HG03196 (cell line): ENCODE measurements around the gene SRGAP1.
"Not testable (repeated sequence)": the region's sequence is repeated elsewhere in the genome, so short reads cannot be mapped to it uniquely, and the experiment has no call there.

Source experiments
- ATAC-seq: cut with Tn5 transposase; IDR thresholded peaks from one replicate; pipeline ENCODE4 v1.9.1; 2021; ENCODE audit not compliant: unreplicated experiment

The SRGAP1 gene

DNA sequence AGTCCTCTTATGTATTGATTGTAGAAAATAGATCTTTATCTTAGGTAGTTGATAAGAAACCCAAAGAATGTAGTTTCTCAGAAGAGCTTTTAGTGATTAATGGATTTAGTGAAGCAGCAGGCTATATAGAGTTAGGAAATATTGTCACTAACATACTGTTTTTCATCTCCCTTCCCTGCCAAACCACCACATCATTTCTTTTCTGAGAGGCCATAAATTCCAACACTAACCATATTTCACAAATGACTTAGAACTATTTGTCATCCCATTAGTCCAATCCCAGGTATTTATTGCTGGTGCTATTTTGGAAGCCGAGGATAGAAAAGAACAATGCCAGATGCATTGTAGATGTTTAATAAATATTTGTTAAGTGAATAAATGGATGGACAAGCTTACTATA, 191.9 kb downstream of the SRGAP1 start:
- no peak for ATAC-seq

GRCh38 chr12:64039281-64039871, 194.9 kb downstream of the SRGAP1 start:
- ATAC-seq = no peak

DNA sequence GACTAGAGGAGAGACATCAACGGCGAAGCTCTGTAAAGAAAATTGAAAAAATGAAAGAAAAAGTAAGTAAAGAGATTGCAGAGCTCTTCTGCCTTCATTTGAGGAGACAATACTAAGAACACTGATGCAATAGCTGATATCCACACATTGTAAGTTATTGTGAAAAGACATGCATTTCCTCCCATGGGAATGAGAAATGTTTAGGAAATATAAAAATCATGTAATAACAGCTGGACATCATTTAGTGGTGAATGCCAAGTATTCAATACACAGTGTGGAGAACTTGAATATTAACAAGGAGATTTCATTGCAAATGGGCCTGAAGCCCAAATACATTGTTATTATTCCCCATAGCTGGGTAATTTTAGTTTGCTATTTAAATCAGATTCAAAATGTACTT, 198.4 kb downstream of the SRGAP1 start:
- no peak for ATAC-seq

- no peak for ATAC-seq
Observed at GRCh38 chr12:64044191-64044590, 199.7 kb downstream of the SRGAP1 start.

DNA sequence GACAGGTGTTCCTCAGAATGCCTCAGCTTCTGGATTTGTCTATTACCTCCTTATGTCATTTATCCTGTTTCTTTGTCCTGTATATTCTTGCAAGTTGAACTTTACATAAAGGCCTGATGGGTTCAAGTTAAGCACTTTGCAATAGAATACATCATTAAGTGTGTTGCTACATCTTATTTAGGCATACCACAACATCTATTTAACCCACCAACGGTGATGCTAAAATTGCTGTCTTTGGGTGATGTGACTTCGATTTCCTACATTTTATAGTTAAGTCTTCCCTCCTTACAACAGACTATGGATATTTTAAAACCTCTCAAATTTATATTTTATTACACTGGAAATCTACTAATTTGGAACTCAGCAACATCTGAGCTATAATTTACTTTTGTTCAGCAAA, 206.6 kb downstream of the SRGAP1 start:
- no peak for ATAC-seq

GRCh38 chr12:64053117-64053516, 208.6 kb downstream of the SRGAP1 start:
- no peak for ATAC-seq

- ATAC-seq = no peak
Observed at GRCh38 chr12:64054079-64054520, 209.6 kb downstream of the SRGAP1 start.

GRCh38 chr12:64056741-64057140, 212.2 kb downstream of the SRGAP1 start:
- ATAC-seq = no peak

DNA sequence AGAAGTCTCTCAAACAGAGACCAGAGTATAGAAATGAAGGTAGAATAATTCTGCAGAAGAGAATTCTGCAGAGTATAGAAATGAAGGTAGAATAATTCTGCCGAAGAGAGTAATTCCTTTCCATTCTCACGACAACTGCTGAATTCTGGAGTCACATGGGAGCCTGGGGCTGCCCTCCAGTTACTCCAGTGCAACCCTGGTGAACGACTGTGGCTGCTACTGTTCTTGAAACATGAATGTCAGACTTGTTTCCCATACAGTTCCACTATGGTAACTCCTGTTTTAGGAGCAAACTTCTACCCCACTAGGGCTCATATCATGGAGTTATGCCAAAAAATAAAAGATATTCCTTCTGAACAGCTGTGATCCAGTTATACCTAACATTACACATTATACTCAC, 213.2 kb downstream of the SRGAP1 start:
- ATAC-seq = no peak

GRCh38 chr12:64058541-64059265, 214.2 kb downstream of the SRGAP1 start:
- ATAC-seq = no peak

DNA sequence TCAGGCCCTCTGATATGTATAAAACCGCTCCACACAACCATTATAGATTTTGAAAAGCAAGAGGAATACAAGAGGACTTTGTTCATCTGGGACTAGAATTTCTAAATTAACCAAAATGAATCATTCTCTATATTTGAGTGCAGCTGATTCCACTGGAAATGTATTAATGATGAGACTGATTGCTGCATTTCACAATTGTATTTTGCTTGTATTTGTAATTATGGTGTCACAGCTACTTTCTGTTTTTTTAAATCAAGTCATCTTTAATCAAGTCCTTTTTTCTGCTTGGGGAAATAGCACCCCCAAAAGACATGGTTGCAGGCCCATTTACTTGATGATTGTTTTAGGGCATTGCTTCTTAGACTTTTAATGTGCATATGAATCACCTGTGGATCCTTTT, 215.2 kb downstream of the SRGAP1 start:
- no peak for ATAC-seq

DNA sequence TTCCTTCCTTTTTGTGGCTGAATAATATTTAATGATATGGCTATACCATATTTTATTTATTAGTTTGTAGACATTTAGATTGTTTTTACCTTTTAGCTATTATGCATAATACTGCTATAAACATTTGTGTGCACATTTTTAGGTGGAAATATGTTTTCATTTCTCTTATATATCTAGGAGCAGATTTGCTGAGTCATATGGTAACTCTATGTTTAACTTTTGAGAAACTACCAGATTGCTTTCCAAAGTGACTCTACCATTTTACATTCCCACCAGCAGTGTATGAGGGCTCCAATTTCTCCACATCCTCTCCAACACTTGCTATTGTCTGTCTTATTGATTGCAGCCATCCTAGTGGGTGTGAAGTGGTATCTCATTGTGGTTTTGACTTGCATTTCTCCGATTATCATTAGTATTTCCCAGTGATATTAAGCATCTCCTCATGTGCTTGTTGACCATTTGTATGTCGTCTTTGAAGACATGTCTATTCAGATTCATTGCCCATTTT, 217.4 kb downstream of the SRGAP1 start:
- no peak for ATAC-seq

- ATAC-seq = no peak
Observed at GRCh38 chr12:64063121-64063520, 218.6 kb downstream of the SRGAP1 start.

DNA sequence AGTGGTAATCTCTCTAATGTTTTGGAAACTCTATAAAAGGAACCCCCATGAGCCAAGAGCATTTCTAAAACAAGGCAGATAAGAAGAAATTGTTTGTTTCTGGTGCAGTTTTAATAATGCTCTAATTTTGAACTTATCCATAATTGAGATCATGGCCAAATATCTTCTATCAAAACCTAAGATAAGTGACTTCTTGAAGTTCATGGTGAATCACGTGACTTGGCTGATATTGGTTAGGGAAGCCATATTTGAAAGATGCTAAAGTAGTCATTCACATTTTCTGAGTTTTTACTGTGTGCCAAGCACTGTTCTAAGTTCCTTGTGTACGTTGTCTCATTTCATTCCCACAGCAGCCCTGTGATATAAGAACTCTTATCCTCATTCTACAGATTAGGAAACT, 219.7 kb downstream of the SRGAP1 start:
- ATAC-seq = no peak

GRCh38 chr12:64064706-64065105, 220.2 kb downstream of the SRGAP1 start:
- ATAC-seq = no peak

DNA sequence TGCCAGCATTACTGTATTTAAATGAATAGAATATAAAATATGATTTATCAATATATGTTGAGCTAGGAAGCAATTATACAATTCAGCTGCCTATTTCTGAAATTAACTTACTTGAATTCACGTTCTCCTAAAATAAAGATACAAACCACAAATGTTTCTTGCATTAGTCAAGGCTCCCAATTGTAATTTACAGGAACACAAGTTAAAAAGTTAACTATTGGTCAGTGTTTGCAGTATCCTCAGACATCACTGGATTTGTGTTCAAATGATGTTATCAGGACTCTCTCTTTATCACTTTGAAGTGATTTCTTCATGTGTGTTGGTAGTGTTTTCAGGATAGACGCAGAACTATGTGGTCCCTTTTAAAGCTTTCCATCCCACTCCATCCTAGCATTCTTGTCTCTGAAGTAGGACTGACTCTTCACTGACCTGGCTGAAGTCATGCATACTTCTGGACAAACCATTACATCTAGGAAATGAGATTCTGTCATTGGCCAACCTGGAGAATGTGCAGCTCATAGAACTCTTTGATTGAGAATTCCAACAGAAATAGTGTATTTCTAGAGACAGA, 221.5 kb downstream of the SRGAP1 start:
- ATAC-seq = no peak

DNA sequence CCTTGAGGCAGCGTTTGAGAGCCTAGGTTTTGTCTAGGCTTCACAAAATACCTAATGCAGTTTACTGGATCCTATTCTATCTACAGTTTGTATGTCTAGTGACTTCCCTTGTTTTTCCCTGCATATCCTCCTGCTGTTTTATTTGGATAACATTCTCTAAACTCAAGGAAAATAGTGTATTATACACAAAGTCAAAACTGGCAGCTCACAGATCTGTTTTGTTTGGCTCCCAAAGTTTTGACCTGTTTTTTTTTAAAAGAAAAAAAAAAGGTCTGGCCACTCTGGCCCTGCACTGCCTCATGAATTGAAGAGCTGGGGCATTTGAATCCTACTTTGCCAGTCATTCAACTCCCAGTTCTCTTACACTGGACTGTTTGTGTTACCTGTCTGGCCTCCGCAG, 222.3 kb downstream of the SRGAP1 start:
- ATAC-seq = no peak

- no peak for ATAC-seq
Observed at GRCh38 chr12:64070454-64070853, 226.0 kb downstream of the SRGAP1 start.

- ATAC-seq = no peak
Observed at GRCh38 chr12:64072916-64073575, 228.5 kb downstream of the SRGAP1 start.

- ATAC-seq = not testable (repeated sequence)
Observed at GRCh38 chr12:64076565-64076964, 232.1 kb downstream of the SRGAP1 start.

DNA sequence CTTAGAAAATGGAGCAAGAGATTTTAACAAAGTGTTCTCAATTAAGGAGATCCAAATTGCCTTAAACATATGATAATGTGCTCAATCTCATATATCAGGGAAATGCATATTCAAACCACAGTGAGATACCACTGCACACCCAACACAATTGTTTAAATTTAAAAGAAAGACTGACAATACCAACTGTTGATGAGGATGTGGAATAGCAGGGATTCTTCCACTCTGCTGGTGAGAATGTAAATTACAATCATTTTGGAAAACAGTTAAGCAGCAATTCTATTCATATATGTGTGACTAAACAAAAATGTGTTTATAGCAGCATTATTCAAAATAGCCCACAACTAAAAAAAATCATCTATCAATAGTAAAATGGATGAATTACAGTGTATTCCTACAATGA, 233.4 kb downstream of the SRGAP1 start:
- ATAC-seq = no peak
